ENCODE results near the gene SMIM11. TPM values are rescaled to one million over a fixed set of nuclear protein-coding genes. Genes with fewer than 3 reads are reported as not detected.

SMIM11 gene
- total RNA-seq, 1 donor from 2014 or later, result 10.6 TPM

Other genes with a start within 250 kb of the SMIM11 start
- gene KCNE2, start 11.5 kb upstream of the SMIM11 start, total RNA-seq, result 0.25 TPM
- not detected for gene SMIM34, start 48.4 kb downstream of the SMIM11 start, total RNA-seq
- 1.2 TPM for gene KCNE1, start 136.7 kb downstream of the SMIM11 start, total RNA-seq
- 65.2 TPM for gene RCAN1, start 239.6 kb downstream of the SMIM11 start, total RNA-seq

All from temporal lobe (tissue), 1 donor.